Activated CD4-positive, alpha-beta memory T cell treated with anti-CD3 and anti-CD28 coated beads for 36 hours (primary cell): ENCODE results near the gene TLNRD1. TPM values are rescaled to one million over a fixed set of nuclear protein-coding genes. Genes with fewer than 3 reads are reported as not detected.

ENCODE experiments used
- CTCF ChIA-PET: fragments of 350-600 bp; sonication (Branson Sonifier 250); formaldehyde crosslinking; loops from one replicate; lab custom pipeline; 2021; ENCODE audit warnings: antibody characterized with exemption, inconsistent platforms; lab: Charles Lee
- POLR2A ChIA-PET: fragments of 350-600 bp; sonication (Branson Sonifier 250); formaldehyde crosslinking; loops from one replicate; lab custom pipeline; 2021; ENCODE audit warnings: antibody characterized with exemption; lab: Charles Lee
- DNase-seq: peaks from one replicate; pipeline ENCODE4 v3.0.0-alpha.2; 2020
- H3K27ac Mint-ChIP-seq: one replicate; pipeline ENCODE4 v1.8.0; 2021; ENCODE audit warnings: mixed read lengths
- H3K27me3 Mint-ChIP-seq: one replicate; pipeline ENCODE4 v1.8.0; 2021; ENCODE audit warnings: mixed read lengths
- H3K36me3 Mint-ChIP-seq: one replicate; pipeline ENCODE4 v1.8.0; 2021; ENCODE audit warnings: mixed read lengths
- H3K4me1 Mint-ChIP-seq: one replicate; pipeline ENCODE4 v1.8.0; 2021; ENCODE audit warnings: low read depth, mixed read lengths
- H3K4me3 Mint-ChIP-seq: one replicate; pipeline ENCODE4 v1.8.0; 2021; ENCODE audit warnings: mild to moderate bottlenecking, mixed read lengths
- H3K9me3 Mint-ChIP-seq: one replicate; pipeline ENCODE4 v1.8.0; 2021; ENCODE audit warnings: mixed read lengths
- intact Hi-C: fragments of 100-400 bp; cut with micrococcal nuclease; formaldehyde crosslinking; loops from one replicate; pipeline ENCODE4 v1.15.1; 2023
- total RNA-seq, 2 experiments: library from RNA; stranded (reverse); gene quantifications; one replicate each; pipeline ENCODE4 v1.2.3, GENCODE V29; 2021

The TLNRD1 gene
- total RNA-seq, 2 experiments from 2014 or later = 23.5 to 25.4 TPM

DNA sequence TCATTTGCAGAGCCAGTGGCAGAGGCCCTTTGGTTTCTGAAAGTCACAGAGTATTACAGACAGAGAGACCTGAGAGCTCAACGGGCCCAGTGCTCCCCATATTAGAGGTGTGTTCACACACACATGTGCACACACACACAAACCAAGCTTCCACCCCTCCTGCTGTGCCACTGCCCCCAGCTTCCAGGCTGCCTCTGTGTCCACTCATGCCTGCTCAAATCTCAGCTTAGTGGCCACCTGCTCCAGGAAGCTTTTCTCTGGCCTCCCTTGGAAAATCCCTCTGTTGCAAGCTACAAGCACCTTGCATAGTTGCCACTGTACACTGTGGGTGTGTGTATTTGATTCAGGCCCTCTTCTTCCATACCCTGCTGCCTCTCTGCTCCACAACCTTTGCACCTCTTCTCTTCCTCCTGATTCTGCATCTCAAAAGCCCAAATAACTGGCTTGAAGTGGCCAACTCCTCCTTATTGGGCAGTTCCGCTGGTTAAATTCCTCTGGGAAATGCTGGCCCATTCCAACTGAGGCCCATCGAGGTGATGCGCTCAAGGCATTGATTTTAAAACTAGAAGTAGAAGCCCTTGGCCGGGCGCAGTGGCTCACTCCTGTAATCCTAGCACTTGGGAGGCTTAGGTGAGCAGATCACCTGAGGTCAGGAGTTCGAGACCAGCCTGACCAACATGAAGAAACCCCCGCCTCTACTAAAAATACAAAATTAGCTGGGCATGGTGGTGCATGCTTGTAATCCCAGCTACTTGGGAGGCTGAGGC lies 34.1 kb upstream of the TLNRD1 start:
- peaks cover 20% of the 10 kb centered on the region for H3K4me1 Mint-ChIP-seq
- intact Hi-C loops = no loop called here
- peaks cover 30% of the 10 kb centered on the region for H3K36me3 Mint-ChIP-seq
- no peak for DNase-seq
- H3K4me3 Mint-ChIP-seq = no peak overlapping the region
- POLR2A ChIA-PET = no interaction called here
- no peak overlapping the region for H3K27ac Mint-ChIP-seq
- H3K27me3 Mint-ChIP-seq = no peaks in the 10 kb centered on the region
- CTCF ChIA-PET = interaction anchor here (0.6 to 7.5 kb wide), 4 partner anchors 188 to 512 kb away, joined by 3 to 80 read pairs (median 49); partner anchors contain the start of gene CEMIP
- peaks cover 9% of the 10 kb centered on the region for H3K9me3 Mint-ChIP-seq

- H3K4me1 Mint-ChIP-seq = peaks cover 11% of the 10 kb centered on the region
- intact Hi-C loops = no loop called here
- POLR2A ChIA-PET = no interaction called here
- DNase-seq = no peak
- H3K27ac Mint-ChIP-seq = no peak overlapping the region
- H3K4me3 Mint-ChIP-seq = no peak overlapping the region
- peaks cover 25% of the 10 kb centered on the region for H3K36me3 Mint-ChIP-seq
- peaks cover 9% of the 10 kb centered on the region for H3K9me3 Mint-ChIP-seq
- CTCF ChIA-PET = interaction anchor here (3.1 to 7.5 kb wide), 5 partner anchors 20 to 513 kb away, joined by 21 to 80 read pairs (median 48); partner anchors contain the start of gene CEMIP
- H3K27me3 Mint-ChIP-seq = no peaks in the 10 kb centered on the region
These were observed 33.3 kb upstream of the TLNRD1 start for GRCh38 chr15:80967451-80967850.

- H3K36me3 Mint-ChIP-seq = peaks cover 22% of the 10 kb centered on the region
- H3K27ac Mint-ChIP-seq = no peak overlapping the region
- DNase-seq = no peak
- intact Hi-C loops = no loop called here
- no peaks in the 10 kb centered on the region for H3K27me3 Mint-ChIP-seq
- ChIA-PET POLR2A (no interaction called here), CTCF (interaction anchor here (0.9 to 7.5 kb wide), 7 partner anchors 11 to 513 kb away, joined by 4 to 80 read pairs (median 24); partner anchors contain the start of gene CEMIP)
- H3K9me3 Mint-ChIP-seq = peaks cover 9% of the 10 kb centered on the region
- H3K4me1 Mint-ChIP-seq = peaks cover 7% of the 10 kb centered on the region
- H3K4me3 Mint-ChIP-seq = no peak overlapping the region
These were observed 32.7 kb upstream of the TLNRD1 start for GRCh38 chr15:80967991-80968510.

- ChIA-PET CTCF (interaction anchor here (0.6 to 7.5 kb wide), 36 partner anchors 9 to 519 kb away, joined by 3 to 80 read pairs (median 5); partner anchors contain the start of gene CEMIP), POLR2A (no interaction called here)
- no peak overlapping the region for H3K27ac Mint-ChIP-seq
- DNase-seq = no peak
- H3K4me3 Mint-ChIP-seq = no peak overlapping the region
- H3K27me3 Mint-ChIP-seq = no peaks in the 10 kb centered on the region
- H3K36me3 Mint-ChIP-seq = peaks cover 22% of the 10 kb centered on the region
- H3K9me3 Mint-ChIP-seq = peaks cover 7% of the 10 kb centered on the region
- H3K4me1 Mint-ChIP-seq = peaks cover 5% of the 10 kb centered on the region
- intact Hi-C loops = no loop called here
These were observed 31.4 kb upstream of the TLNRD1 start for GRCh38 chr15:80969316-80969715.

DNA sequence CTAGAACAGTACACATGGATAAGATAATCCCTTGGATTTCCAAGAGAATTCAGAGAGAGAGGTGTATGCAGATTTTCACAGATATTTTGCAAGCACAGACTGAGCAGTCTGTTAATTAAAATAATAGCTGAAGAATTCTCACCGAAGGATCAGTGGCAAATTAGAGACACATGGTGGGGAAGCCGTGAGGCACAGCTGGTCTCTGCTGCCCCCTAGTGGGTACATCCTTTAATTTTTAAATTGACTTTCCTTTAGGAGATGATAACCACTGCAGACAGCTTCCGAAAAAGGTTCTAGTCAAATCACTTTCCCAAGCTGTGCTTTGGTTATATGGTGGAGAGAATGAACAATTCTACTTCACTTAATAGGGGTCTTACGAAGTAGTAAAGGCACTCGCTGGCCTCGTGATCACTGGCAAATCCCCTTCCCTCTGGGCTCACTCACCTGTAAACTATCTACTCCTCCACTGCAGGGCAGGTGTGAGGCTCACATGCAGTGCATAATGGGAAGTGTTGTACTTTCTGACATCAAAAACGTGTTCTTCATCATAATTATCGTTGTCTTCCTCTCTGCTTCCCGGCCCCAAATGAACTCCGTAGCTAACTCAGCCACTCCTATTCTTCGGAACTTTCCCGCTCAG lies 30.6 kb upstream of the TLNRD1 start:
- ChIA-PET POLR2A (no interaction called here), CTCF (interaction anchor here (0.6 to 7.5 kb wide), 42 partner anchors 9 to 520 kb away, joined by 3 to 80 read pairs (median 4); partner anchors contain the start of gene CEMIP)
- Mint-ChIP-seq H3K27ac (no peak overlapping the region), H3K36me3 (peaks cover 14% of the 10 kb centered on the region), H3K9me3 (peaks cover under 1% of the 10 kb centered on the region), H3K4me3 (no peak overlapping the region), H3K27me3 (no peaks in the 10 kb centered on the region), H3K4me1 (peaks cover 9% of the 10 kb centered on the region)
- peak; percentile 67 for DNase-seq
- intact Hi-C loops = loop anchor here (1.0 to 10.0 kb wide), 2 partner anchors 385 to 515 kb away; no protein-coding TSS in a partner anchor

GRCh38 chr15:80970658-80971057 lies 30.1 kb upstream of the TLNRD1 start:
- Mint-ChIP-seq H3K36me3 (peaks cover 11% of the 10 kb centered on the region), H3K4me3 (no peak overlapping the region), H3K27ac (no peak overlapping the region), H3K27me3 (no peaks in the 10 kb centered on the region), H3K4me1 (peaks cover 14% of the 10 kb centered on the region), H3K9me3 (no peaks in the 10 kb centered on the region)
- intact Hi-C loops = loop anchor here (1.0 to 10.0 kb wide), 3 partner anchors 191 to 515 kb away; partner anchors contain the start of gene CEMIP
- no peak for DNase-seq
- ChIA-PET CTCF (interaction anchor here (0.6 to 7.5 kb wide), 34 partner anchors 9 to 520 kb away, joined by 3 to 80 read pairs (median 5); partner anchors contain the start of gene CEMIP), POLR2A (no interaction called here)

- ChIA-PET CTCF (interaction anchor here (1.0 to 7.5 kb wide), 11 partner anchors 8 to 516 kb away, joined by 3 to 80 read pairs (median 8); partner anchors contain the start of gene CEMIP), POLR2A (interaction anchor here (0.6 kb wide), 1 partner anchor 76 kb away, joined by 3 read pairs; no protein-coding TSS in a partner anchor)
- H3K4me3 Mint-ChIP-seq = no peak overlapping the region
- peaks cover 11% of the 10 kb centered on the region for H3K36me3 Mint-ChIP-seq
- H3K27me3 Mint-ChIP-seq = no peaks in the 10 kb centered on the region
- intact Hi-C loops = loop anchor here (1.0 to 10.0 kb wide), 2 partner anchors 192 to 386 kb away; partner anchors contain the start of gene CEMIP
- H3K4me1 Mint-ChIP-seq = peaks cover 15% of the 10 kb centered on the region
- H3K9me3 Mint-ChIP-seq = no peaks in the 10 kb centered on the region
- DNase-seq = no peak
- H3K27ac Mint-ChIP-seq = no peak overlapping the region
These were observed 29.6 kb upstream of the TLNRD1 start for GRCh38 chr15:80971143-80971542.

DNA sequence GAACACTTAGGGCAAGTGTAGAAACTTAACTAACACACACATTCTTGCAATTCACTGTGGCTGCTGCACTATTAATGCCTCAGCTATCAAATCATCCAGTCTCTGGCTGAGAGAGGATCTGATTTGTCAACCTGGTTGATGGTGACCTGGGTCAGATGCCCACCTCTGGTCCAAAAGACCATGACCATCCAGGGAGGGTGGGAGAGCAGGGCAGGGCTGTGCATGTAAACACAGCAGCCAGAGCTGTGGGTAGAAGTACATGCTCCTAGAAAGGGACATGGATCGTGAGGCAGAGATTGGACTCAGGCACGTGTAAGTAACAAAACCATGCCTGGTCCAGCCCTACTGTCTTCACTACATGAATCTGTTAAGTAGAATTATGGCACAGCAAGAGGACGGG lies 28.4 kb upstream of the TLNRD1 start:
- POLR2A ChIA-PET = no interaction called here
- DNase-seq = no peak
- Mint-ChIP-seq H3K27ac (no peak overlapping the region), H3K9me3 (no peaks in the 10 kb centered on the region), H3K27me3 (no peaks in the 10 kb centered on the region), H3K4me3 (no peak overlapping the region), H3K4me1 (peaks cover 19% of the 10 kb centered on the region), H3K36me3 (peaks cover 11% of the 10 kb centered on the region)
- CTCF ChIA-PET = interaction anchor here (1.3 to 7.5 kb wide), 5 partner anchors 11 to 517 kb away, joined by 3 to 80 read pairs (median 48); partner anchors contain the start of gene CEMIP
- intact Hi-C loops = loop anchor here (10.0 kb wide), 1 partner anchor 387 kb away; no protein-coding TSS in a partner anchor

DNA sequence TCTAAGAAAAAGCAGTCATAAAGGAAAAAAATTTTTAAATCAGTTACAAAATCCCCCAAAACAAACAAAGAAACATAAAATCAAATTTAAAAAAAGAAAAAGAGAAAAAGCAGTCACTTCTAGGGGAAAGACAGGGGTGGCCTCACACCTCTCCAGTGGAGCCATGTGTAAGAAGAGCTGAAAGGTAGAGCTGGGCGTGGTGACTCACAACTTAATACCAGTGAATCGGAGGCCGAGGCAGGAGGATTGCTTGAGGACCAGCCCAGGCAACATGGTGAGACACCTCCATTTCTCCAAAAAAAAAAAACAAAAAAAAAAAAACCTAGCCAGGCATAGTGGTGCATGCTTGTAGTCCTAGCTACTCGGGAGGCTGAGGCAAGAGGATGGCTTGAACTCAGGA lies 25.8 kb upstream of the TLNRD1 start:
- intact Hi-C loops = loop anchor here (10.0 kb wide), 1 partner anchor 390 kb away; no protein-coding TSS in a partner anchor
- CTCF ChIA-PET = interaction anchor here (0.9 to 1.3 kb wide), 5 partner anchors 14 to 291 kb away, joined by 3 to 7 read pairs (median 3); partner anchors contain the start of gene CEMIP
- H3K4me3 Mint-ChIP-seq = no peak overlapping the region
- peaks cover 38% of the 10 kb centered on the region for H3K4me1 Mint-ChIP-seq
- no peaks in the 10 kb centered on the region for H3K9me3 Mint-ChIP-seq
- peaks cover 26% of the 10 kb centered on the region for H3K36me3 Mint-ChIP-seq
- no peaks in the 10 kb centered on the region for H3K27me3 Mint-ChIP-seq
- H3K27ac Mint-ChIP-seq = peak overlapping the region; percentile 40
- DNase-seq = no peak
- POLR2A ChIA-PET = no interaction called here

DNA sequence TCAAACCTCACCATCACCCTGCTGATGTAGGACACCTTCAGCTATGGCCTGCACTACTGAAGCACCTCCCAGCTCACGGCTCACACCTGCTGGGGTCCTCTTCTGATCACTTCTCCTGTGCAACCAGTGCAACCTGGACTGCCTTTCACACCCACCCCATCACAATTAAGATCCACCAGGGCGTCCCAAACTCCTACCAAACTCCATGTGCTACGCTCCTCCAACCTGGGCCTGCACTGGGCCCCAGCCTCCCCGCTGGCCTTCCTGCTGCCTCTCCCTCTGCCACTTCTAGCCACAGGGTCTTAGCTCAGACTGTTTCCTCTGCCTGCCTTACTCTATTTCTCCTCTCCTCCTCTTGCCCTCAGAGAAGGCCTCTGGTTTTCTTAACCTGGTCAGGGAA lies 23.9 kb upstream of the TLNRD1 start:
- Mint-ChIP-seq H3K27me3 (no peaks in the 10 kb centered on the region), H3K27ac (no peak overlapping the region), H3K36me3 (peaks cover 32% of the 10 kb centered on the region), H3K9me3 (no peaks in the 10 kb centered on the region), H3K4me3 (no peak overlapping the region), H3K4me1 (peaks cover 36% of the 10 kb centered on the region)
- CTCF ChIA-PET = interaction anchor here (0.9 to 3.0 kb wide), 5 partner anchors 11 to 360 kb away, joined by 3 to 51 read pairs (median 3); no protein-coding TSS in a partner anchor
- no peak for DNase-seq
- POLR2A ChIA-PET = no interaction called here
- intact Hi-C loops = loop anchor here (1.0 to 10.0 kb wide), 2 partner anchors 289 to 392 kb away; no protein-coding TSS in a partner anchor

DNA sequence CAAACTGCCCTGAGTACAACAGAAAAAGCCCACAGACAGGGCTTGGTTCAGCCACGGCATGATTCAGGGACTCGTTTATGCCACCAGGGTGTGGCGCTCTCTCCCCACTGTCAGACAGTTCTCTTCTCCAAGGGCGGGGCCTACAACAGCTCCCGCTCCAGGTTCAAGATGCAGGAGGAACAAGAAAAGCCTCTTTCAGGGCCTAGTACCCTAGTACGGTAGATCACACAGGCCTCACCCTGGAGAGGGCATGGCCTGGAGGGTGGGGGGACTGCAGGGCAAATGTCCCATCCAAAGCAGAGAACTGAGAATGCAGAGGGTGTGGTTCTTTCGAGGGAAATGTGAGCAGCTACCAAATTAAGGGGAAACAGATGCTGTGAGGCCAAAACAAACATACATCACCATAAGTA lies 23.1 kb upstream of the TLNRD1 start:
- Mint-ChIP-seq H3K9me3 (no peaks in the 10 kb centered on the region), H3K27ac (no peak overlapping the region), H3K4me1 (peaks cover 43% of the 10 kb centered on the region), H3K4me3 (no peak overlapping the region), H3K27me3 (no peaks in the 10 kb centered on the region), H3K36me3 (peaks cover 39% of the 10 kb centered on the region)
- peak; percentile 62 for DNase-seq
- CTCF ChIA-PET = interaction anchor here (0.8 to 3.0 kb wide), 8 partner anchors 10 to 359 kb away, joined by 3 to 51 read pairs (median 4); no protein-coding TSS in a partner anchor
- intact Hi-C loops = loop anchor here (10.0 kb wide), 1 partner anchor 393 kb away; no protein-coding TSS in a partner anchor
- POLR2A ChIA-PET = interaction anchor here (0.8 kb wide), 1 partner anchor 288 kb away, joined by 3 read pairs; no protein-coding TSS in a partner anchor
